HG02840 (cell line): ENCODE data around the gene HEXB.
"Not testable (repeated sequence)": the region's sequence is repeated elsewhere in the genome, so short reads cannot be mapped to it uniquely, and the experiment has no call there.

Source experiments
- ATAC-seq: cut with Tn5 transposase; IDR thresholded peaks from one replicate; pipeline ENCODE4 v1.9.1; 2021; ENCODE audit warnings: mild to moderate bottlenecking, moderate library complexity, moderate number of reproducible peaks; ENCODE audit not compliant: unreplicated experiment, low FRiP score

Gene HEXB

DNA sequence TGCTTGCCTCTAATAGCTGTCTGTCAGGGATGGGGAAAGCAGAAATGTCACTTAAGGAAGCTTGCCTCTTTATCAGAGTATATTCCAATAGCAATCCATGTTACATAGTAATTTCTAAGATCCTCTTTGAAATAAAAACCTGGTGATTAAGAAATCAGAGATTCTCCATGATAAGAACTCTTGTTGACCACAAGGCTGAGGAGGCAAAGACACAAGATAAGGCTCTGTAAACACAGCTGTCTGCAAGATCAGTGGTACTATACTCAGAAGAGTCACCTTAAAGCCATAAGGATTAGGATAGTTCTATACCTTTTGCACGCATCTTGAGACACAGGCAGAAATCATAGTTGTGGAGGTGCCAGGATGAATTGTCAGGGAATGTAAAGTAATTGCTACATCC is 40.3 kb downstream of the HEXB start:
- no peak for ATAC-seq

DNA sequence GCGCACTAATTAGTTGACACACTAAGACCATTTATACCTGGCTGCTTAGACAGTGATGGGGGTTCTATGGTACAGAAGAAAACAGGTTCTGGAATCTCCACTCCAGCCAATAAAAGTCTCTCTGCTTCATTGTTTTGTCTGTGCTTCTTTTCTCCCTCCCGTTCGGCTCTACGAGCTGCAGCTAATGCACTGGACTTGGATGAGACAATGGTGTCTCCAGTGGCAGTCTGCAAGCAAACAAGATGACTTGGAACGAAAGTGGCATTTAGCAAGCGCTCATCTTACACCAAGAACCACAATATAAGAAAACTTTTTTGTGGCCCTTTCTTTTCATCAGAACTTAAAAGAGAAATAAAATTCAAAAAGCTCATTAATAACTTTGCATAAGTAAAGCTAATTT is 51.7 kb downstream of the HEXB start:
- ATAC-seq, result no peak

DNA sequence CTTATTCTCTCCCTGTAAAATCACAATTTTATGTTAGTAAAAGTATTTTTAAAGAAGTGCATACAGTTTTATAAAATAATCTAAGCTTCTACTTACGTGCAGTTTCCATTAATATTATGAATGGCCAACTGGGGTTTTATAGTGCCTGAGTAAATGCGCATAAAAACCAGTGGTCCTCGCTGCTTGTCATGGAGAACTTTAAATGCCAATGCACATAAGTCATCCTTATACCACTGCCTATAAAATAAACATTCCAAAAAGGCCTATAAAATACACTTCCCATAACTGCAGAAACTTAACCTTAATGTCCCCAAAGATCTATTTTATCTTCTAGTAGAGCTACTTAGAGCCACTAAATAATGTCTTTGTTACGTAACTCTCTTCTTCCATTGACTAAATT is 53.4 kb downstream of the HEXB start:
- ATAC-seq, result no peak

DNA sequence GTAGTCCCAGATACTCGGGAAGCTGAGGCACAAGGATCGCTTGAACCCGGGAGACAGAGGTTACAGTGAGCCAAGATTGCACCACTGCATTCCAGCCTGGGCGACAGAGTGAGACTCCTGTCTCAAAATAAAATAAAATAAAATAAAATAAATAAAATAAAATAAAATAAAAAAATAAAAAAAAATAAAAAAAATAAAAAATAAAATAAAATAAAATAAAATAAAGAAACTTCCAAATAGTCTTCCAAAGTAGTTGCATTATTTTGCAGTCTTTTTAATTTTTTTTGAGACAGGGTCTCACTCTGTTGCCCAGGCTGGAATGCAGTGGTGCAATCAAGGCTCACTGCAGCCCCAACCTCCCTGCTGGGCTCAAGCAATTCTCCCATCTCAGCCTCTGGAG is 63.7 kb downstream of the HEXB start:
- ATAC-seq, result not testable (repeated sequence)

DNA sequence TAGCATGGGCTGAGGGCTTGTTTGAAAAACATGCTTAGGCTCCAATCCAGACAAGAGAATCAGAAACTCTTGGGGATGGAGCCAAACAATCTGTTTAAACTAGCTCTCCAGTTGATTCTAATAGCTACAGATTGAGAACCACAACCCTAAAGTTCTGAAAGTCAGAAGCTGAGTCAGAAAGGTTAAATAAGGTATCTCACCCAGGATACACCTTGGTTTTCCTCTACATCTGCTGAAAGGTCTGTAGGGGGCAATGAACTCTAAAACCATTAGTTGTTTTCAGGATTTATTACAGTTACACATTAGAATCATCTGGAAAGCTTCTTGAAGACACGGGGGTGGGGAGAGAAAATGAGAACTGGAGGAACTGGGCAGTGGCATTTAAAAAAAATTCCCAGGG is 76.2 kb downstream of the HEXB start:
- no peak for ATAC-seq

DNA sequence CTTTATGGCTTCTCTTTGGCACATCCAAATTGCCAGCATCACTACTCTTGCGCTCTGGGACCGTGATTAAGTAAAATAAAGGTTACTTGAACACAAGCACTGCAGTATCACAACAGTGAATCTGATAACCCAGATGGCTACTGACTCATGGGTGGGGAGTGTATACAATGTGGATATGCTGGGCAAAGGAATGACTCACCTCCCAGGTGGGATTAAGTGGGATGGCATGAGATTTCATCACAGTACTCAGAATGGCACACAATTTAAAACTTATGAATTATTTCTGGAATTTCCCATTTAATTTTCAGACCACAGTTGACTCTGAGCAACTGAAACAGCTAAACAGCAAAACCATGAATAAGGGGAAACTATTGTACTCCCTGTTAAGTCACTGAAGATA is 77.6 kb downstream of the HEXB start:
- ATAC-seq, result no peak

DNA sequence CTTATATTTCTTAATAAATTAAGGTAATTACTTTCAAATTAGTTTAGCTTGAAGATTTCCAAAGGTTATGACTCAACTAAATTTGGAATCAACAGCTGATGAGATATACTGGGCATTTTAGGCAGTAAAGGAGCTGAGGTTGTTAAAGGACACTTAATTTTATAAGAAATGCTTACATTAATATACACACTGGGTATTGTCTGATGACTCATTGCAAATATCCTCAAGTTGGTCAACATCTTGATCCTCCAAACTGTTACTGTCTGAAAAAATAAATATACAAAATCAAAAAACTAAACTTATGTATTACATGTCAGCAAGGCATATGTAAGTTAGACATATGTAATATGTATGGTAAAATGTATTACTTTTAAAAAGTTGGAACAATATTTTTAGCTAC is 78.5 kb downstream of the HEXB start:
- ATAC-seq, result no peak

DNA sequence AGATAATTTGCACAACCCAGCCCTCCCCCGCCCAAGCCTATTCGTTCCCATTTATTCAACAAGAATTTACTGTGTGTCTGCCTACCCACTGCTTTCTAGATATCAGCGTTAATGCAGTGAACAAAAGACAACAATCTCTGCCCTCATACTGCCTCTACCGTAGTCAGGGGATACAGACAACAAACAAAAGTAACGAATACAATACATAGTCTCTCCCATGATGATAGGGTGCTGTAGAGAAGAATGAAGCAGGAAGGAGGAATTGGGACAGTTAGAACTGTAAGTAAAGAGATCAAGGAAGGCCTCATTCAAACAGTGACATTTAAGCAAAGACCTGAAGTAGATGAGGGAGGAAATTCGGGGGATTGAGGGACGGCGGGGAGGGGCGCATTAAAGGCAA is 80.2 kb downstream of the HEXB start:
- no peak for ATAC-seq

DNA sequence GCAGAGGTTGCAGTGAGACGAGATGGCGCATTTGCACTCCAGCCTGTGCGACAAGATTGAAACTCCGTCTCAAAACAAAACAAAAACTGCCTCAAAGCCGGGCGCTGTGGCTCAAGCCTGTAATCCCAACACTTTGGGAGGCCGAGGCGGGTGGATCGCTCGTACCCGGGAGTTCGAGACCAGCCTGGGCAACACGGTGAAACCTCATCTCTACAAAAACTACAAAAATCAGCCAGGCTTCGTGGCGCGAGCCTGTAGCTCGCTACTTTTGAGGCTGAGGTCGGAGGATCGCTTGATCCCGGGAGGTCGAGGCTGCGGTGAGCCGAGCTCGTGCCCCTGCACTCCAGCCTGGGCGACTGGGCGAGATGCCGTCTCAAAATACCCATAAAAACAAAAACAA is 80.9 kb downstream of the HEXB start:
- no peak for ATAC-seq

DNA sequence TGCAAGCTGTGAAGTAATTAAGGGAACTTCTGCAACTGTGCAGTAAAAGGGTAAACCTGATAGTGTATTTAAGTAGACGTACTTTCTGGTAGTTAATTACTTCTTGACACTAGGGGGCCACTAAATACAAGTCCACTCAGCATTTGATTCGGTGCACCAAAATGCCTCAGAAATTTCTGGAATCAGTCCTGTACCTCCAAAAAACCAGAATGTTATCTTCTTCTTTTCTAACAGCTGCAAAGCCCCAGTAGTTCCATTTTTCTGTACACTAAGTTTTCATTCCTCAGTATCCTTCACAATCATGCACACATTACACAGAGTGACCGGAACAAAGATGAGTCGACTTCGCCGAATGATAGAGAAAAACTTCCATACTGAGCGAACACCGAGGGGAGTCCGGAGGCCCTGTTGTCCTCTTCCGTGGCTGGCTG is 81.4 kb downstream of the HEXB start:
- ATAC-seq, result peak; percentile 31

DNA sequence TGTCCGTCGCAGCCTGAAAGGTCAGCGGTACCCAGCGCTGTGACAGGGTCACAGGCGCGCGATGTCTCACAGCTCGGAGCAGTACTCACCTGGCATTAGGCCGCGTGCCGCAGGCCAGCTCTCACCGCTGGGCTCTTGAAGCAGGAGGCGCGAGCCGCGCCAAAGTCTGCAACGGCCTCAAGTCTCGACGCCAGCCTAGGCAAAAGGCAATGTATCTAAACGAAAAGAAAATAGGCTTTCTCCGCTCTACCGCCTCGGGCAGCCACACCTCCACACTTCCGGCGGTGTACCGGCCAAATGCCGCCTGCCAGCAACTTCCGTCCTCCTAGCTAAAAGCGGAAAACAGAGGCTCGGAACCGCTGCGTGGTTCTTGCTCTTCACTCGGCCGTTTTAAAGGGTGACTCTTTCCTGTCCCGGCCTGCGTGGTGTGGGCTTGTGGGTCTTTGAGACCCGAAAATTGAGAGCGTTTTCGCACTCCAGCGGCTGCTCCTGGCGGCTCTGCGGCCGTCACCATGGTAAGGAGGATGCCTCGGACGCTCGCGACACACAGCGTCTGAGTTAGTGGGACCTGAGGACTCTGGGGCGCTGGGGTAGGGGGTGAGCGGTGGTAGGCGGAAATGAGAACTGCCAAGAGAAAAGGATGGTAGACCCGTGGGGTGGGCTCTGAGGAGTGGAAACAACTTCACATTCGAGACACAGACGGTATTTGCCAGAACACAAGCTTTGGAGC is 82.0 kb downstream of the HEXB start, which contains the start of the genes GFM2 and NSA2:
GFM2 (minus strand) TSS at position 269 of the 730 bp plus-strand sequence. CDS start 3,375 bp downstream, outside the sequence.
NSA2 (plus strand) TSS at position 401 of the 730 bp plus-strand sequence; CDS start at position 513, 112 bp downstream.
- peak; percentile 89 for ATAC-seq

DNA sequence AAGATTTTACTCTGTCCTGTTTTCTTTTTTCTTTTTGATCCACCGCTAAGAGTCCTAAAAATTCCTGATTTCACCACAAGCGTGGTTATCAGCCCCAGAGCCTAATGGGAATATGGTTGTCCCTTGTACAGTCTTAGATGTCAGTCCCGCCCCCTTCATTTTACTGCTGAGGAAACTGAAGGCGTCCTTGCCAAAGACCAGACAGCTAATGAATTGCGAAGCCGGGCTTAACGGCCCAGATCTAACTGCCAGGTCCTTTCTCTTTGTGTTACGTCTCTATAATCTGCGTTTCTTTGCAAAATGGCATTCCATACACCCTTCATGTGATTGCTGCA is 82.5 kb downstream of the HEXB start:
- peak; percentile 8 for ATAC-seq
